Smooth muscle cell of the brain vasculature (primary cell): ENCODE results near the gene RIN3.

Experiments
- DNase-seq: peaks from one replicate; pipeline ENCODE4 v3.0.0-alpha.2; 2012; ENCODE audit warnings: low read depth, low spot score

RIN3 gene

GRCh38 chr14:92717571-92718042 lies 204.0 kb downstream of the RIN3 start:
- no peak for DNase-seq

- no peak for DNase-seq
Measured at GRCh38 chr14:92718664-92719063, 205.1 kb downstream of the RIN3 start.

- no peak for DNase-seq
Measured at GRCh38 chr14:92719421-92719820, 205.8 kb downstream of the RIN3 start.

GRCh38 chr14:92719890-92720323 lies 206.3 kb downstream of the RIN3 start:
- DNase-seq = no peak

- no peak for DNase-seq
Measured at GRCh38 chr14:92724516-92725340, 211.1 kb downstream of the RIN3 start.

GRCh38 chr14:92726135-92726932 lies 212.8 kb downstream of the RIN3 start:
- no peak for DNase-seq

GRCh38 chr14:92726933-92727262 lies 213.3 kb downstream of the RIN3 start:
- no peak for DNase-seq

GRCh38 chr14:92728759-92729364 lies 215.3 kb downstream of the RIN3 start:
- no peak for DNase-seq

- DNase-seq = peak; percentile 32
Measured at GRCh38 chr14:92729634-92730358, 216.2 kb downstream of the RIN3 start.

GRCh38 chr14:92731622-92732115 lies 218.1 kb downstream of the RIN3 start:
- no peak for DNase-seq

GRCh38 chr14:92733007-92733406 lies 219.4 kb downstream of the RIN3 start:
- no peak for DNase-seq

- no peak for DNase-seq
Measured at GRCh38 chr14:92734618-92735017, 221.0 kb downstream of the RIN3 start.

- DNase-seq = no peak
Measured at GRCh38 chr14:92735344-92735743, 221.8 kb downstream of the RIN3 start.

- DNase-seq = no peak
Measured at GRCh38 chr14:92737206-92737605, 223.6 kb downstream of the RIN3 start.

- DNase-seq = no peak
Measured at GRCh38 chr14:92737619-92738188, 224.1 kb downstream of the RIN3 start.
